Activated CD8-positive, alpha-beta memory T cell treated with anti-CD3 and anti-CD28 coated beads, Interleukin-2, amount 50 U/mL, for 1 hour (primary cell): ENCODE results near the gene TXNDC5.
"Not testable (repeated sequence)": the region's sequence is repeated elsewhere in the genome, so short reads cannot be mapped to it uniquely, and the experiment has no call there.

Experiments
- DNase-seq: peaks from one replicate; pipeline ENCODE4 v3.0.0-alpha.2; 2020; ENCODE audit errors: extremely low read depth

The TXNDC5 gene

GRCh38 chr6:7895125-7895423 is 15.5 kb downstream of the TXNDC5 start:
- DNase-seq: no peak

DNA sequence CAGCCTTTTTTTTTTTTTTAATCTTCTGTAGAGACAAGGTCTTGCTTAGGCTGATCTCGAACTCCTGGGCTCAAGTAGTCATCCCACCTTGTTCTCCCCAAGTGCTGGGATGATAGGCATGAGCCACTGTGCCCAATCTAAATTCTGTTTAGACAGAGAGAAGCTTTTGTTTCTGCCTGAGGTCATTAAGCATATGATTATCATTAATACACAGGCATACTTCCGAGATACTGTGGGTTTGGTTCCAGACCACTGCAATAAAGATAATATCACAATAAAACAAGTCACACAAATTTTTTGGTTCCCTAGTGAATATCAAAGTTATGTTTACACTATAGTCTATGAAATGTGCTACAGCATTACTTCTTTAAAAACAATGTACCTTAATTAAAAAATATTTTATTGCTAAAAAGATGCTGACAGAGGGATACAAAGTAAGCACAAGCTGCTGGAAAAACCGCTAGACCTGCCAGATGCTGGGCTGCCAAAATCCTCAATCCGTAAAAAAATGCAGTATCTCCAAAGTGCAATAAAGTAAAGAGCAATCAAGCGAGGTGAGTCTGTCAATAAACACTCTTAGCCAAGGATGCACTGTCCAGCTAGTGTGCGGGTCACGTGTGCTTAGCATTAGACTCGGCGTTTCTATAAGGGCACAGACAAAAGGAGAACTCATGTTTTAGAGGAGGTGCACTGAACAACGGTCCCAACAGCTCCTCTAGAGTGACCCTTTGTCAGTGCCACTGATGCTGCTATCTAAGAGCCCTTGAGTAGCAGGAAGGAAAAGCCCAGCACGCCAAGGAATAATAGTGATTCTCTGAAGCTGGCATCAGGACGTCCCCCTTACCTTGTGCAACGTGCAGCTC is 16.1 kb downstream of the TXNDC5 start:
- no peak for DNase-seq

- no peak for DNase-seq
Measured at GRCh38 chr6:7893342-7893741, 17.2 kb downstream of the TXNDC5 start.

DNA sequence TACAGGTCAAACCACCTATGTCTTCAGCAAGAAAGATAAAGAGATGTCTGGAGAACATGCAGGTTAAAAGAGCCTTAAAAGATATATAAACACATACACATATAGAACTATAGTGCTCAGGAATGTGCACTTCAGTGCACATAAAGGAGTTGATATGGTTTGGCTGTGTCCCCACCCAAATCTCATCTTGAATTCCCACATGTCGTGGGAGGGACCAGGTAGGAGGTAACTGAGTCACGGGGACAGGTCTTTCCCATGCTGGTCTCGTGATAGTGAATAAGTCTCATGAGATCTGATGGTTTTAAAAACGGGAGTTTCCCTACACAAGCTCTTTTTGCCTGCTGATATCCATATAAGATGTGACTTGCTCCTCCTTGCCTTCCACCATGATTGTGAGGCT is 18.2 kb downstream of the TXNDC5 start:
- not testable (repeated sequence) for DNase-seq

DNA sequence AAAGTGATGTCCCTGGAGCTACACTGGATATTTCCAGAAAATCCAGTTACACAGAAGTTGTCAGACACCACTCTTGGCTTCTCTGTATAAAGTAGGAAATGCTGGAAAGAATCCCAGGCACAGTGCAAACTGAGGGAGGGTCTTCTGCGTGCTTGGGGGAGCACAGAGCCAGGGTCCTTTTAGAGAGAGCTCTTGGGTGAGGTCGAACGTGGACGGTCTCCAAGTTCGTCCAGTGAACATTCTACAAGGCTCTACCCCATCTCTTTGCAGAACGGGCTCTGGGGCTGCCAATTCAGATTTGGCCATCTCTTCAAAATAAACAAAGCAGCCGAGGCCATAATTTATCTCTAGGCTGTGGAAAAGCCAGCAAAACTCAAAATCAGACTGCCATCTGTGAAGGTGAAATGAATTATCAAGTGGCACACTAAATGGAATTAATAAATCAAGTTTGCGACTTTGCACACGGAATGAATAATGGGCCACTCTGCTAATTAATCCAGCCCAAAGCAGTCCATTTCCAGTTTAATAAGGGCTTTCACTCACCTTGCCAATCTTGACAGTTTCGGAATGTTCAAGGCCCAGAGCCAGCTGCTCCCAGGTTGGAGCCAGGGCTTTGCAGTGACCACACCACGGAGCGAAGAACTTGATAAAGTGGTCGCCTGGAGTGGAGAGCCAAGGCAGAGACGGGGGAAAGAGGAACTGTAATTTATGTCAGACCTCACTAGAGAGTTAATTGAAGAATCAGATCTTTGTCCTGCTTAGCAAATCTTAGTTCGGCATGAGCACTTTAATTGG is 19.3 kb downstream of the TXNDC5 start:
- no peak for DNase-seq

DNA sequence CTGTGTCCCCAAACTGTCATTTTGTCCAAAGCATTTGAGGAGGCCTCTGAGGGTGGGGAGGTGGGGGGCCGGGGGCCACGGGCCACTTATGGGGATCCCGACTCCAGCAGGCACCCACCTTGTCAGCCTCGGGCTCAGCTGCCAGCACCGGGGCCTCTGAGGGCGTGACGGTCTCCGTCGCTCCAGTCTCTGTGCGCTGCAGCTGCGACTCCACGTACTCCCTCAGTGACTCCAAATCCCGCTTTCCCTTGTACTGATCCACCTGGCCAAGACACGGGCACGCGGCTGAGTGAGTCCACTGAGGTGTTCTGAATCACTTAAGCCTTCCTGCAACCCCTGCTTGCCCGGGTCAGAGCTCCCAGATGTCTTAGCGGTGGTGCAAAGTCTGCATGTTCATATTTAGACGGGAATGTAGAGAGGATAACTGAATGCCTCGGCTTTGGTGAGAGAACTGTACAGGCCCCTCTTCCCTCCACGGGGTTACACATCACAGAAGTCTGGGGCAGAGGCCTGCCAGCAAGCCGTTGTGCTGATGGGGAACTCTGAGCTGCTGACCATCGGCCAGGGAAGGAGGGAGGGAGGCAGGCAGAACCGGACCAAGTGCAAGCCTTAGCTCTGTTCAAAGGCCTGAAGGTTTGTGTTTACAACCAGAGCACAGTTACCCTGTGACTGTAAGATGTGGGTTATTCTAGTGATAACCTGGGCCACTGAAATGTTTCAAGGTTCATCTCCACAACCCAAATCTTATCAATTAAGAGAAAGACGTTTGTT is 21.8 kb downstream of the TXNDC5 start:
- no peak for DNase-seq

GRCh38 chr6:7887278-7887991 is 23.2 kb downstream of the TXNDC5 start:
- no peak for DNase-seq

DNA sequence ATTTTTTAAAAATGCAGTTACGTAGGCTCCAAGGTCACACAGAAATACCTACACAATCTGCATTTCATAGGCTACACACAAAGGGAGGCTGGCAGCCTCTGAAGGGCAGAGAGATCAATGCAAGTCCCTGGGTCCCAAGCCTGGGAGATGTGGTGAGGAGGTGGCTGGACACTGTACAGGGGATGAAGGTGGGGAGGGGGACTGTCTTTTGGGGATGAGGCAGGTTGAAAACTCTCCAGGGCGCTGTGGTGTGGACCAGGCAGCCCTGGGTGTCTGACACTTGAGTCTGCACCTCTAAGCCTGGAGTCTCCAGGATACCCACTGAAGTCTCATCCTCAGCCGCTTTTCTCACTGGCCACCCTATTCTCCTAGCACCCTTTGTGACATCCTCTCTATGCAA is 24.5 kb downstream of the TXNDC5 start:
- no peak for DNase-seq

GRCh38 chr6:7883381-7883780 is 27.2 kb downstream of the TXNDC5 start:
- DNase-seq: no peak

DNA sequence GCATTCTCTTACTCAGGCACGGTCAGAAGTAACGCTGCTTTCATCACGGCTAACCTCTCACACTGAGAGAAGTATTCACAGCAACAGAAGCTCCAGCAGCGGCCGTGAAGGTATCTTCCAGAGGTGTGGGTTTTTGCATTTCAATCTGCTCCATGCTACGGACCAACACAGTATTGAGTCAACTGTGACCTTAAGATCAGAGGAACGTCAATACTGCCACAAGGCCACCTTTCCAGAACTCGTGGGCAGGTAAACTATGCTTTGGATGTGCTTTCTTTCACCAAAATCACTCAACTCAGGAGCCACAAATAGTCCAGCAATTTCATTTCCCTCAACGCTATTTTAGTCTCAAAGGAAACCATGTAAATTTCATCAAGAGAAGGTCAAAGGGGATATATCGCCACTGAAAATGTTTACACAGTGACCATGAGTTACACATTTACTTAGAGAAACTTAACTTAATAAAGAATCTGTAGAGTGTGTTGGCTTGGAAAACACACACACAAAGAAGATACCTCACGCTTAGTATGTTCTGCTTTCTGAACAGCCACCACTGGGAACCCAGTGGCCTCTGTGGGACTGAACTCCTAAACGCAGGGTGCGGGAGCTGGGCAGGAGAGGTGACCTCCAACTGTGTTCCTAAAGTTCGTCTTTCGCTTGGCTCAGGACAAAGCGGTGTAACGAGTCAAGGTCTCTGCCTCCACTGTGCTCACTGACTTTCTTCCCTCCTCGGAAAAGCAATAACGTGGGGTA is 27.9 kb downstream of the TXNDC5 start:
- DNase-seq: no peak

GRCh38 chr6:7881765-7882500 is 28.7 kb downstream of the TXNDC5 start:
- no peak for DNase-seq

DNA sequence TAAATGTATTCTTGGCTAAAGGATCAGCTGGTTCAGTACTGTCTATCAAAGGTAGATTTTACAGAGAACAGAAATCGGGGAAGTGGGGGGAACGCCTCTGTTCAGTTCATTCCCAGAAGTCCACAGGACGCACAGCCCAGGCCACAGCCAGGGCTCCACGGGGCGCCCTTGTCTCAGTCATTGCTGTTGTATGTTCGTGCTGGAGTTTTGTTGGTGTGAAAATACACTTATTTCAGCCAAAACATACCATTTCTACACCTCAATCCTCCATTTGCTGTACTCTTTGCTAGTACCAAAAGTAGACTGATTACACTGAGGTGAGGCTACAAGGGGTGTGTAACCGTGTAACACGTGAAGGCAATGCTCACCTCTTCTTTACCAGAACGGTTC is 29.9 kb downstream of the TXNDC5 start:
- DNase-seq: no peak

DNA sequence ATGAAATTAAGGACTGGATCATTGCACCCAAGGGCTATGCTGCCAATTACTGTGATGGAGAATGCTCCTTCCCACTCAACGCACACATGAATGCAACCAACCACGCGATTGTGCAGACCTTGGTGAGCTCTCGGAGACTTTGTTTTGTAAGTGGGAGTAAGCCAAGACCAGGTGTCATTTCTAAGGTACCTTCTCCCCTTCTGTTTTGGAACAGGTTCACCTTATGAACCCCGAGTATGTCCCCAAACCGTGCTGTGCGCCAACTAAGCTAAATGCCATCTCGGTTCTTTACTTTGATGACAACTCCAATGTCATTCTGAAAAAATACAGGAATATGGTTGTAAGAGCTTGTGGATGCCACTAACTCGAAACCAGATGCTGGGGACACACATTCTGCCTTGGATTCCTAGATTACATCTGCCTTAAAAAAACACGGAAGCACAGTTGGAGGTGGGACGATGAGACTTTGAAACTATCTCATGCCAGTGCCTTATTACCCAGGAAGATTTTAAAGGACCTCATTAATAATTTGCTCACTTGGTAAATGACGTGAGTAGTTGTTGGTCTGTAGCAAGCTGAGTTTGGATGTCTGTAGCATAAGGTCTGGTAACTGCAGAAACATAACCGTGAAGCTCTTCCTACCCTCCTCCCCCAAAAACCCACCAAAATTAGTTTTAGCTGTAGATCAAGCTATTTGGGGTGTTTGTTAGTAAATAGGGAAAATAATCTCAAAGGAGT is 30.4 kb downstream of the TXNDC5 start:
- DNase-seq: no peak

- DNase-seq: no peak
Measured at GRCh38 chr6:7879579-7879978, 31.0 kb downstream of the TXNDC5 start.

- DNase-seq: no peak
Measured at GRCh38 chr6:7879043-7879442, 31.5 kb downstream of the TXNDC5 start.

GRCh38 chr6:7878401-7878964 is 32.1 kb downstream of the TXNDC5 start:
- no peak for DNase-seq

- no peak for DNase-seq
Measured at GRCh38 chr6:7868926-7869325, 41.7 kb downstream of the TXNDC5 start.

- DNase-seq: no peak
Measured at GRCh38 chr6:7866526-7866925, 44.1 kb downstream of the TXNDC5 start.

DNA sequence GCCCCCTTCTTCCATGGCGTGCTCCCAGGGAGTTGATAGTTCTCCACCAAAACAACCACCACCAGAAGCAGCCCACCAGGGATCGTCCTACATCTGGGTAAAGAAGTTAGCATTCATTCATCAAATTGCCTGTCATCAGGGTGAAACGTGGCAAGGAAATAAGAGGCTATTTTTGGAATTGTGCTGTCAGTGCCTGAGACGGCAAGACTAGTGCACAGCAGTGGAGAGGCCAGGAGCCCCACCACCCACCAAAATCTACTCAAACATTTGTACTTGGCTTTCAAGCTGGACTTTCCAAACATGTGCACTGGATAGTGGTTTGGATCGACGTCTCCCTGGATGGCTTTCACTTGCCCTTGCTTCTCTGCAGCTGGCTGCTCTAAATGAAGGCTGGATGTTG is 44.8 kb downstream of the TXNDC5 start:
- no peak for DNase-seq
